Left hindlimb (tissue), 1 donor: ENCODE data around the gene GPATCH3.
"Not testable (repeated sequence)": the region's sequence is repeated elsewhere in the genome, so short reads cannot be mapped to it uniquely, and the experiment has no call there.

Source experiments
- DNase-seq: peaks from one replicate; pipeline ENCODE4 v3.0.0-alpha.2; 2018

Gene GPATCH3

GRCh38 chr1:26900001-26900814 lies at the start of gene GPATCH3:
TSS of gene GPATCH3 (minus strand) at chr1:26900467. CDS start at chr1:26900442, 25 bp downstream.
- DNase-seq, result peak; percentile 91

GRCh38 chr1:26949926-26950319 lies 49.7 kb upstream of the GPATCH3 start:
- no peak for DNase-seq

- DNase-seq, result no peak
Observed at GRCh38 chr1:26949266-26949925, 49.1 kb upstream of the GPATCH3 start.

- not testable (repeated sequence) for DNase-seq
Observed at GRCh38 chr1:26948725-26949057, 48.4 kb upstream of the GPATCH3 start.

GRCh38 chr1:26946270-26946669 lies 46.0 kb upstream of the GPATCH3 start:
- no peak for DNase-seq

- no peak for DNase-seq
Observed at GRCh38 chr1:26945728-26946127, 45.5 kb upstream of the GPATCH3 start.

- DNase-seq, result no peak
Observed at GRCh38 chr1:26945138-26945537, 44.9 kb upstream of the GPATCH3 start.

GRCh38 chr1:26942656-26943055 lies 42.4 kb upstream of the GPATCH3 start:
- no peak for DNase-seq

GRCh38 chr1:26941311-26941710 lies 41.0 kb upstream of the GPATCH3 start:
- DNase-seq, result no peak

- no peak for DNase-seq
Observed at GRCh38 chr1:26938659-26939025, 38.4 kb upstream of the GPATCH3 start.

GRCh38 chr1:26938004-26938658 lies 37.9 kb upstream of the GPATCH3 start:
- no peak for DNase-seq

GRCh38 chr1:26936823-26937222 lies 36.6 kb upstream of the GPATCH3 start:
- no peak for DNase-seq

GRCh38 chr1:26932531-26932930 lies 32.3 kb upstream of the GPATCH3 start:
- DNase-seq, result no peak

- no peak for DNase-seq
Observed at GRCh38 chr1:26923711-26924110, 23.4 kb upstream of the GPATCH3 start.

GRCh38 chr1:26922901-26923300 lies 22.6 kb upstream of the GPATCH3 start:
- no peak for DNase-seq

GRCh38 chr1:26922431-26922729 lies 22.1 kb upstream of the GPATCH3 start:
- DNase-seq, result no peak

- peak; percentile 97 for DNase-seq
Observed at GRCh38 chr1:26921540-26922430, 21.5 kb upstream of the GPATCH3 start, which contains the start of gene NUDC. TSS of gene NUDC (plus strand) at chr1:26921743. CDS start at chr1:26921849, 106 bp downstream.

GRCh38 chr1:26921126-26921539 lies 20.9 kb upstream of the GPATCH3 start:
- no peak for DNase-seq

- DNase-seq, result no peak
Observed at GRCh38 chr1:26915204-26915842, 15.1 kb upstream of the GPATCH3 start.

GRCh38 chr1:26913754-26914619 lies 13.7 kb upstream of the GPATCH3 start, which contains the start of gene NR0B2:
TSS of gene NR0B2 (minus strand) at chr1:26913975. CDS start at chr1:26913940, 35 bp downstream.
- DNase-seq, result no peak

GRCh38 chr1:26913389-26913753 lies 13.1 kb upstream of the GPATCH3 start:
- no peak for DNase-seq

- no peak for DNase-seq
Observed at GRCh38 chr1:26912147-26912490, 11.9 kb upstream of the GPATCH3 start.
